TTC549 (cell line): Measurements from ENCODE around the gene MICAL2.

ENCODE experiments used
- FAIRE-seq: peaks from 2 replicates; lab custom pipeline; 2012; peaks lifted over from hg19 to GRCh38; lab: Jason Lieb, UNC

The MICAL2 gene

GRCh38 chr11:12156301-12157140, 46.1 kb downstream of the MICAL2 start:
- no peak for FAIRE-seq

- no peak for FAIRE-seq
Observed at GRCh38 chr11:12157241-12157661, 46.9 kb downstream of the MICAL2 start.

GRCh38 chr11:12158909-12159308, 48.5 kb downstream of the MICAL2 start:
- no peak for FAIRE-seq

DNA sequence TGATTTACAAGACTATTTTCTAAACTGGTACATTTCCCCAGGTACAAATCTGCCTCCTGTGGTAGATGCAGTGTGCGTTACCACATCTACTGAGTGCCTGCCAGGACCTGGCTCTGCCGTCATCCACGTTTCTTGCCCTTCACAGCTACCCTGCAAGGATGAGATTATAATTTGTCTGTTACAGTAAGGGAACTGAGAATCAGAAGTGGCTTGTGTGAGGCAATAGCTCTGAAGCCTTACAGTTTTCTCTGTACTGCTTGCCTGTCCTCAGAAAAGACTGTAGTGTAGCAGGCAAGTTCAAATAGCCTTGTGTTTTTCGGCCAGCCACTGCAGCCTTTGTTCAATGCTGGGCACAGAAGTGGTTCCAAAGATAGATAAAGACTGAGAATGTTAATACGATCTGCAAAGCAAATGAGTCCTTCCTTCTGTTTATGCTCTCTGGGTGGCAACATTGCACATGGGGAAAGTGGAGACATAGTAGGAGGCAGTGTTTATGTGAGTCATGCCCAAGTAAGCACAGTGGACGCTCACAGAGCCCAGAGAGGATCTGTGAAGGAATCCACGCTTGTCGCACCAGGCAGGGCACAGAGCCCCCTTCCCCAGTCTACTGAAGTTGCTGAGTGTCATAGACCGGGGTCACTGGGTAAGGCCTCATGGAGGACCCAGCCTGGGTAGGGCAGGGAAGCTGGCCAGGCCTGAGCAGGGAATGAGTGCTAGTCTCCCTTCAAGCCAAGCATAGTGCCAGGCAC, 49.1 kb downstream of the MICAL2 start:
- FAIRE-seq, result no peak

DNA sequence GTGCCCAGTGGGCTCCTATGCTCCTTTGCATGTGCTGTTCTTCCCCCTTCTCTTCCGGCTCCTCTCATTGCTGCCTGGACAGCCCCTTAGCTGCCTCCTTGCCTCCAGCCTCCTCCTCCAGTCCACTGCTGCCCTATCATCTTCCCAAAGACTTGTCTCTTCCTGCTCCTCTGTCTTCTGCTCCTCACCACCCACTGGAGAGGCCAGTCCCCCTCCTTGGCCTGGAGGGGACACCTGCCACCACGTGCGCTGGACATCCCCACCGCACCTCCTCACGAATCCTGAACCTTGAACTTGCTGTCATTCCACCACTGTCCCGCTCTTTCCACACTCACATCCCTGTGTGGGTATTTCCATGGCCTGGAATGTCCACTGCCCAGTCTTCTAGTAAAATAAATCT, 49.8 kb downstream of the MICAL2 start:
- FAIRE-seq, result no peak

DNA sequence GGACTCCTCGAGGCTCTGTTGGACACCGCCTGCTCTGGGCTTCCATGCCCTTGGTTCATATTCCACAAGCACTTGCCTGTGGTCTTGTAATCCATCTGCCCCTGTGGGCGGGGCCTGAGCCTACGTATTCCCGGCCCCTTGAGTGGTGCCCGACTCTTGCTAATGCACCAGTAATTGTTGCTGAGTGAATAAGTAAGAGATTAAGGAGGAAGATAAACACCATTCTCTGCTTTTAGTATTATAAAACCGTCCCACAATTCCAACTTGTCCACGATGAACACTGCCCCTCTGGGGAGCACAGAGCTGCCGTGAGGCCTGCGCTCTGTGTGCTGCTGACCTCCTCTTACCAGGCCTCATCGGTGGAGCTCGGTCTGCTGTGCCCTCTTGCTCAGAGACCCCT, 50.3 kb downstream of the MICAL2 start:
- no peak for FAIRE-seq

GRCh38 chr11:12161137-12161536, 50.7 kb downstream of the MICAL2 start:
- no peak for FAIRE-seq

- FAIRE-seq, result no peak
Observed at GRCh38 chr11:12161603-12162350, 51.4 kb downstream of the MICAL2 start.

DNA sequence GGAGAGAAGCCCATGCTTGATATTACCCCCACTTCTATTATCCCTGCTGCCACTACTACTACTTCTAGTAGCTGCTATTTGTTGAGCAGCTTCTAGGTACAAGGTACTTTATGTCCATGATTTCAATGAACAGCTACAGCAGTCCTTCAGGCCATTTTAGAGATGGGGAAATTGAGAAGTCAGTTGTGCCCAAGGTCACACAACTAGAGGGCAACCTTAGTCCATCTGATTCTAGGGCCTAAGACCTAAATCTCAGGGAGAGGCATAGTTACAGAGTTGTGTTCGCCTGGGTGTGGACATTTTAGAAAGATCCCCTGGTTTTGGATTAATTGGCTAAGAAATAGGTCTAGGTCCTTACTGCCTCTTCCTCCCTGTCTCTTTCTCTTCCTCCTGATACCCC, 52.3 kb downstream of the MICAL2 start:
- FAIRE-seq, result no peak

- no peak for FAIRE-seq
Observed at GRCh38 chr11:12163181-12163941, 53.0 kb downstream of the MICAL2 start.

DNA sequence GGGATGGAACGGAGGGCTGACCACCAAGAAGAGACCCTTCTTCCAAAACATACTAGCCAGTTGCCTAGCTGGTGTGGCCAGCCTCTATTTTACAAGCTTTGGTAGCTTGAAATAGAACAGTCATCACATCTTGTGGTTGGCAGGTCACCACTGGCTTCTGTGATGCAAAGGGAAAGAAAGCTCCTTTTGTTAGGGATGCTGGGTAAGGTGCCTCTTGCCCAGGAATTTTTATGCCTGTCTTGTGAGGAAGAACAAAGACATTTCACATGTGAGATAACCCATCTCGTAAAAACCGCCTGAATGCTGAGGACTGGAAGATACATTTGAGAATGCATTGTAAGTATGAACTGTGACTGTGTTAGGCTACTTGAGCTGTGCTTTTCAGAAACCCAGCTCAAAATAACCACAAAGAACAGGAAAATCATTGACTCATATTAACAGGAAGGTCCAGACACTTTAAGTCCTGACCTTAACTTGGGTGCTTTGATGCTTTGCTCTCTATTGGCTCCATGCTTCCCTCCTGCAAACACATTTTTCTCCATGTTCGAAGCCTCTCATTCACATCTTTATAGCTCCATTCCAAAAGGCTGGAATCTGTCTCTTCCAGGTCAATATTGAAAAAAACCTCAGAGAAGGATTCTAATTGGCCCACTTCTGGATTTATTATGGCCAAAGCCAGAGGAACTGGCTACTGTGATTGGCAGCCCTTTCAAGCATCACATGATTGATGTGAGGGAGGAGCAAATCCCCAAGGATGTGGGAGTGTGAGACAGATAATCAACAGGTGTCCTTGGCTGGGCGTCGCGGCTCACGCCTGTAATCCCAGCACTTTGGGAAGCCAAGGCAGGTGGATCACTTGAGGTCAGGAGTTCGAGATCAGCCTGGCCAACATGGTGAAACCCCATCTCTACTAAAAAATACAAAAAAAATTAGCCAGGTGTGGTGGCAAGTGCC, 53.9 kb downstream of the MICAL2 start:
- FAIRE-seq, result no peak

- FAIRE-seq, result no peak
Observed at GRCh38 chr11:12165237-12165875, 55.0 kb downstream of the MICAL2 start.

DNA sequence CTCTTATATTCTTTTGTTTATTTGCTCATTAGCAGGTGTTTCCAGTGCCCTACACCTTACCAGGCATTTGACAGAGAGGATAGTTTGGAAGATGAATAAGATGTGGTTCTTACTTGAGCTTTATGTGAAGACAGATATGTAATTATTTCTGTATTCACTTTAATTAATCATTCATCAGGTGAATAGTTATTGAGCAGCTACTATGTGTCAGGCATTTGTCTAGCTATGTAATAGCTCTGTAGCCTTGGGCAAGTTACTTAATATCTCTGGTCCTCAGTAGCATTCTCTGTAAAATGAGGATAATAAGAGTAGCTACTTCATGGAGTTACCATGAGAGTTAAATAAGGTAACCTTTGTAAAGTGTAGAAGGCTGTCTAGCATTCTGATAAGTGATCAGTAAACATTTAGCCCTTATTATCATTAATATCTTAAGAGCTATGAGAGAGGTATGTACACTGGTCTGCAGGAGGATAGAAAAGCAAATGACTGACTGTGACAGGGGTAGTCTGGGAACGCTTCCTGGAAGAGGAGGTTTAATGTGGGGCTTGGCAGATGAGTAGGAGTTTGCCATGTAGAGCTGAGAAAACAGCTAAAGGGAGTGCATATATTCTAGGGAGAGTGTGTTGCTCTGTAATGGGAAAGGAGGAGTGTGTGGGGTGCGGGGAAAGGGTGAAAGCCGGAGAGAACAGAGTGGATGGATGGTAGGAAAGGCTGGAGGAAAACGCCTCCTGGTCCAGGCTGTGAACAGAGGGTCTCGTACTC, 56.1 kb downstream of the MICAL2 start:
- FAIRE-seq, result no peak

DNA sequence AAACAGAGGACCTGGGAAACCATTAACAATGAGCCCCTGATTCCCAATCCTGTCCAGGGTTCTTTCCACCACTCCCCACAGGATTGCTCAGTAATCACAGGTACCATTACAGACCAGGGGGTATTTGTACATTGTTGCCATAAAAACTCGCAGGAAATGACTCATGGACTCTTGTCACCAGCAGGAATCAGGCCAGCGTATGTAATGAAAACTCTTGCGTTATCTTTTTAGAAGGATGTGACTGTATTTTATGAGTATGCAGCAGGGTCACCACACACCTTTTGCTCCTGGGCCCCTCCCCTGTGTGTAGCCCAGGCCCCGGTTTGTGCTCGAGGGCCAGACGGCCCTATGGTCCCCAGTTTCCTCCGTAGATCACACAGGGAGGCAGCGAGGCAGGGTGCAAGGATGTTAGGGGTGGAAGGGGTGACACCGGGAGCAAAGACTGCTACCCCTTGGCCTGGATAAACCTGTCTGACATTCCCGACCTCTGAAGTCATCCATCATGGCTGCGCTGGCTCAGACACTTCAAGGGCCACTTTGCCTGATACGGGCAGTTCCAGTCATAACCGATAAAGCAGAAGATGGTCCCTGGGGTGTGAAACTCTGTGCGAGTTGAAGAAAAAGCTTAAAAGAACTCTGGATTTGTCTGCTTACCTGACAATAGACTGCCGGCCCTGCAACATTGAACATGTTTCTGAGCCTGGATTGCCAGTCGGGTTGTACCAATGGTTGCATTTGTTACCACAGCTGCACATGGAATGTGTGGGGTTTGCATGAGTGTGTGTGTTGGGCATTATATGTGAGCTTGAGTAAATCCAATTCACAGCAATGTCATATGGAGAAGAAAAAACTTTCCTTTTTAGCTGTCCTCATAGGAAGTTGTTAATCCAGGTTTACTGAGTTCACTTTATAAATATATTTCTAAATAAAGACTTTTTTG, 56.9 kb downstream of the MICAL2 start:
- FAIRE-seq, result no peak

- FAIRE-seq, result no peak
Observed at GRCh38 chr11:12168114-12168513, 57.7 kb downstream of the MICAL2 start.

DNA sequence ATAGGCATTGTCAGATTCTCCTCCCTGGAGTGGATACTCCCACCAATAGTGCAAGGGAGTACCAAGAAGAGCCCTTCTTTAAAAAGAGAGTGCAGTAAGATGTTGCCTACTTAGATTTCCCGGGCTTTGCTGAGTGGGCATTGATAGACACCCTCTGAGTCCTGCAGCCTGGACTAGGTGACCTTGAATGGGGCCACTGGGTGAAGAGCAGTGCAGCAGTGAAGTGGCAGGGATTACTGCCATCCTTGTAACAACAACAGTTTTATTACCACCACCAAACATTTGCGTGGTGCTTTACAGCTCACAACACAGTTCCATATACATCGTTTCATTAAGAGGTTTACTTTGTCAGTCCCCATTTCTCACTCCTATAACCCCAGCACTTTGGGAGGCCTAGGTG, 59.4 kb downstream of the MICAL2 start:
- FAIRE-seq, result no peak

DNA sequence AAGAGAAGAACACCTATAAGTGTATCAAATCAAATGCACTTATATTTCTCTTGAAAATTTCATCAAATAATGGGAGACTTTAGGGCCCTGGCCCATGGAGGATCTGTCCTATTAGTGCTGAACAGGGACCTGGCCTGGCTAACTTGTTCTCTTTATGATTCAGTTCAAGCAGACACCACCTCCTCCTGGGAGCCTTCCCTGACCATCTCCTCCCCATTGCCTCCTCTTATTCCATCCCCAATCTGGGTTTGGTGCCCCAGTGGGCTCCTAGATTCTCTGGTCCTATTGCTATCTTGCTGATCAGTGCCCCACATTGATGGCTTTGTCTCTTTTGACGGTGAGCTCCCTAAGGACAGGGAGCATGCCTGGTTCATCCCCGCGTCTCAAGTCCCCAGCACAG, 60.1 kb downstream of the MICAL2 start:
- no peak for FAIRE-seq

DNA sequence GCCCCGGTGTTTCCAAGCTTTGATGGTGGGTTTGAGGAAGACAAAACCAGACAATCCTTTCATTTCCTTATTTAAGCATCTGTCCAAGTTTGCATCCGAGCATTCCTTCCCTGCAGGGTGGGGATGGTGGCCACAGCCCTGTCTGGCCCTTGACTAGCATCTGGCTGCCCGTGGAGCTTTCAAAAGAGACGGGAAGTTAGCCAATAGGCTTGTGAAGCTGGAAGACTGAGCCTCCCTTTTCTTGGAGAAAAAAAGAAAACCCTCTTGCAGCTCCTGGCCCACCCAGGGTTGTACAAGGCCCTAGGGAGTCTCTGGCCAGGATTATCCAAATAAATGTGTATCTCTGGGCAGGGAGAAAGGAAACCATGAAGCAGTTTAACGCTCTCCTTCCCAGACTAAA, 60.6 kb downstream of the MICAL2 start:
- FAIRE-seq, result no peak

- FAIRE-seq, result no peak
Observed at GRCh38 chr11:12171921-12172320, 61.5 kb downstream of the MICAL2 start.
